ENCODE results near the gene ABHD17B. TPM values are rescaled to one million over a fixed set of nuclear protein-coding genes. Genes with fewer than 3 reads are reported as not detected.

ABHD17B gene
- total and polyA plus RNA-seq, 8 donors, result 1.9 to 9.7 (median 5.3) TPM

DNA sequence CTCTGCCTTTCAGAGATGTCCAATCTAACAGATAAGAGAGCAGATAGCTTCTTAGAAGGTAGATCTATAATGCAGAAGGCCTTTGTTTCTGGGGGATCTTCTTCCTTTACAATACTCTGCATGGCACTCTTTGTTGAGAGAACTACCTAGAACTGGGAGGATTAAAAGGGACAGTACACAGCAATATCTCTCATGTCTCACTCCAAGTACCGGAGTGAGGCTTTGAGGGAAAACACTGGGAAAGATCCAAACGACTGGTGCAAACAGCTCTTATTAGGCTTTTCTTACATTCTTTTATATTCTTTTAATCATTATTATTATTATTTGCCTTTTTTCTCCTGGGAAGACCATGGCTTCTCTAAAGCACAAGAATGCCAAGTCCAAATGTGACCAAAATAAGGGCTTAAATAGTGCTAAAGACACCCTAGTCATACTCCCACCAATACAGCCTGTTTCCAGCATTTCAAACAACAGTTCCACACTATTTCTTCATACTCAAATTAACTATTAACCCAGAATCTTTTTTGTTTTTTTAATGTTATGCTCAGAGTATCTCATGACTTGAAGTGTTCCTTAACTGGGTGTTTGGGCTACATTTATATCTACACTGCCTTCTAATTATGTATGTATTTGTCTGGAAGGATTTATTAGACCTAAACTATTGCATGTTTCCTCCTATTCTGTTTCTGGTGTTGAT is 52.7 kb downstream of the ABHD17B start:
- Histone ChIP-seq H3K27ac (no peak overlapping the region), H3K4me3 (no peak overlapping the region), H3K4me1 (no peaks in the 10 kb centered on the region), H3K27me3 (no peaks in the 10 kb centered on the region), H3K36me3 (no peaks in the 10 kb centered on the region), H3K9me3 (no peaks in the 10 kb centered on the region)
- no peak for ATAC-seq
- intact Hi-C loops (cut with DNase I), result no loop called here
- no peak for DNase-seq
- TF ChIP-seq, protein P1, sequence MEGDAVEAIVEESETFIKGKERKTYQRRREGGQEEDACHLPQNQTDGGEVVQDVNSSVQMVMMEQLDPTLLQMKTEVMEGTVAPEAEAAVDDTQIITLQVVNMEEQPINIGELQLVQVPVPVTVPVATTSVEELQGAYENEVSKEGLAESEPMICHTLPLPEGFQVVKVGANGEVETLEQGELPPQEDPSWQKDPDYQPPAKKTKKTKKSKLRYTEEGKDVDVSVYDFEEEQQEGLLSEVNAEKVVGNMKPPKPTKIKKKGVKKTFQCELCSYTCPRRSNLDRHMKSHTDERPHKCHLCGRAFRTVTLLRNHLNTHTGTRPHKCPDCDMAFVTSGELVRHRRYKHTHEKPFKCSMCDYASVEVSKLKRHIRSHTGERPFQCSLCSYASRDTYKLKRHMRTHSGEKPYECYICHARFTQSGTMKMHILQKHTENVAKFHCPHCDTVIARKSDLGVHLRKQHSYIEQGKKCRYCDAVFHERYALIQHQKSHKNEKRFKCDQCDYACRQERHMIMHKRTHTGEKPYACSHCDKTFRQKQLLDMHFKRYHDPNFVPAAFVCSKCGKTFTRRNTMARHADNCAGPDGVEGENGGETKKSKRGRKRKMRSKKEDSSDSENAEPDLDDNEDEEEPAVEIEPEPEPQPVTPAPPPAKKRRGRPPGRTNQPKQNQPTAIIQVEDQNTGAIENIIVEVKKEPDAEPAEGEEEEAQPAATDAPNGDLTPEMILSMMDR (IDR thresholded peaks at IDR 0.05), result no peak
- FAIRE-seq, result no peak
- 85 to 95% methylated on average over 2 of the region's 2 CpGs for WGBS, 2 donors

DNA sequence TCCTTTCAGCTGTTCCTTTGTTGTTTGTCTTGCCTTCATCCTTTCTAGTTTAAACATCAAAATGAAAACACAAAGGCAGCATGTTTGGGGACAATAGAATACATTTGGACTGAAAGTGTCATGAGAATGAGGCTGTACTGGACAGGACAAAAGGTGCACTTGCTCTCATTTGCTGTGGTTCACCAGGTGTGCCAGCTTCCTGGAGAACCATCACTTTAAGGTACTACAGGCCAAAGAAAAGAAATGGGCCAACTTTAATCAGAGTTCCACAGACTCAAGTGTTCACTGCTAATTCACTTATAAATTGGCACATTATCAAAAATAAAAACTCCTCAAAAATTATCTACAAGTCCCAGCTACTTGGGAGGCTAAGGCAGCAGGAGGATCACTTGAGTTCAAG is 53.8 kb downstream of the ABHD17B start:
- DNase-seq (no peak), FAIRE-seq (no peak), ATAC-seq (no peak)
- no peaks in the 10 kb centered on the region for H3K36me3 ChIP-seq
- TF ChIP-seq, protein P1 (IDR thresholded peaks at IDR 0.05), result no peak
- H3K9me3 ChIP-seq, result no peaks in the 10 kb centered on the region
- intact Hi-C loops (cut with DNase I), result no loop called here
- no peaks in the 10 kb centered on the region for H3K4me1 ChIP-seq
- H3K27ac ChIP-seq, result no peak overlapping the region
- no peaks in the 10 kb centered on the region for H3K27me3 ChIP-seq
- H3K4me3 ChIP-seq, result no peak overlapping the region

DNA sequence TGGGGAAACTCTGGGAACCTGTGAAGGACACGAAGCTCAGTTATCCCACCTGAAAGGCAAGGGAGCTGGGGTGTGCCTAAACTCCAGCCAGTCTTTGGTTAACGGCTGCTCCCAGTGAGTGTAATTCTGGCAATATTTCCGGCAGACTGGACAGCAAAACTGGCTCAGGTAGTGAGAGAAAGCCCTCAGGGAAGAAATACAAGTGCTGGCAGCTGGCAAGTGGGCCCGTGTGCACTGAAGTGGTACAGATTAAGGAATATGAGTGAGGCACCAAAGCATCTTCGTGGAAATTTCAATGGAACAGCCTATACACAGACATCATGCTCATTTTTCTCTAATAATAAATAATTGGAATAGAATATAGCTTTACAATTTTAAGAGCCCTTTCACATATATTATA is 56.2 kb downstream of the ABHD17B start:
- Histone ChIP-seq H3K9me3 (no peaks in the 10 kb centered on the region), H3K4me1 (no peaks in the 10 kb centered on the region), H3K36me3 (no peaks in the 10 kb centered on the region), H3K27ac (no peak overlapping the region), H3K4me3 (no peak overlapping the region), H3K27me3 (no peaks in the 10 kb centered on the region)
- TF ChIP-seq, protein P1 (IDR thresholded peaks at IDR 0.05), result no peak
- intact Hi-C loops (cut with DNase I), result no loop called here
- no peak for ATAC-seq
- 72% methylated on average over 5 of the region's 5 CpGs for WGBS, 2 donors
- DNase-seq, result no peak
- FAIRE-seq, result no peak

DNA sequence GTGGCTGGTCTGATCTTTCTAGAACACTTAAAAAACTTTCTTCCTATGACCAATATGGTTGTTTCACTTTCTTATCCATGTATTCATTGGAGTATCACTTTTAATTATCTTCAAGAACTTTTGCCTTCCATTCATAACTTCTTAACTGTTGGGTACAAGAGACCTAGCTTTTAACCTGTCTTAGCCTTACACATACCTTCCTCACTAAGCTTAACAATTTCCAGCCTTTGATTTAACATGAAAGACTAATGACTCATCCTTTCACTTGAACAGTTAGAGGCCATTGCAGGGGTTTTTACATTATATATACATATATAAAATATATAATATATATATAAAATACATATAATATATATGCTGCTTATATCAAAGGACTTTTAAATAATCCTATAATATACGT is 57.9 kb downstream of the ABHD17B start:
- Histone ChIP-seq H3K27ac (no peak overlapping the region), H3K27me3 (no peaks in the 10 kb centered on the region), H3K36me3 (no peaks in the 10 kb centered on the region), H3K9me3 (no peaks in the 10 kb centered on the region), H3K4me1 (no peaks in the 10 kb centered on the region), H3K4me3 (no peak overlapping the region)
- no peak for FAIRE-seq
- ATAC-seq, result no peak
- TF ChIP-seq, protein P1 (IDR thresholded peaks at IDR 0.05), result no peak
- no peak for DNase-seq
- 97 to 100% methylated on average over 1 of the region's 1 CpG for WGBS, 2 donors
- intact Hi-C loops (cut with DNase I), result no loop called here

DNA sequence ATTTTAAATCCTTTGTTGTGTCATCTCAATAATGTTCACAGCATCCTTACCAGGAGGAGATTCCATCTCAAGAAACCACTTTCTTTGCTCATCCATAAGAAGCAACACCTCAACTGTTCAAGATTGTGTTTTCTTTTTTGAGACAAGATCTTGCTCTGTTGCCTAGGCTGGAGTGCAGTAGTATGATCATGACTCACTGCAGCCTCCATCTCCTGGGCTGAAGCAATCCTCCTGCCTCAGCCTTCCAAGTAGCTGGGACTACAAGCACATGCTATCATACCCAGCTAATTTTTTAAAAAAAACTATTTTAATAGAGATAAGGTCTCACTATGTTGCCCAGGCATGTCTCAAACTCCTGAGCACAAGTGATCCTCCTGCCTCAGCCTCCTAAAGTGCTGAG is 60.0 kb downstream of the ABHD17B start:
- Histone ChIP-seq H3K9me3 (no peaks in the 10 kb centered on the region), H3K36me3 (no peaks in the 10 kb centered on the region), H3K4me1 (no peaks in the 10 kb centered on the region), H3K27ac (no peak overlapping the region), H3K27me3 (no peaks in the 10 kb centered on the region), H3K4me3 (no peak overlapping the region)
- no peak for FAIRE-seq
- intact Hi-C loops (cut with DNase I), result no loop called here
- no peak for ATAC-seq
- DNase-seq, result no peak
- TF ChIP-seq, protein P1 (IDR thresholded peaks at IDR 0.05), result no peak

All from pancreas (tissue), 10 donors.